NT2/D1 (cell line): Measurements from ENCODE around the gene TOPBP1.

ENCODE experiments used
- SUZ12 ChIP-seq: IDR thresholded peaks from 2 replicates; pipeline ENCODE4 v1.6.1; 2011; ENCODE audit not compliant: insufficient read length, insufficient read depth; ENCODE audit errors: extremely low read depth
- ZNF274 ChIP-seq: IDR thresholded peaks from 2 replicates; pipeline ENCODE4 v1.6.1; 2011; ENCODE audit warnings: mild to moderate bottlenecking, low read depth, low read length

DNA sequence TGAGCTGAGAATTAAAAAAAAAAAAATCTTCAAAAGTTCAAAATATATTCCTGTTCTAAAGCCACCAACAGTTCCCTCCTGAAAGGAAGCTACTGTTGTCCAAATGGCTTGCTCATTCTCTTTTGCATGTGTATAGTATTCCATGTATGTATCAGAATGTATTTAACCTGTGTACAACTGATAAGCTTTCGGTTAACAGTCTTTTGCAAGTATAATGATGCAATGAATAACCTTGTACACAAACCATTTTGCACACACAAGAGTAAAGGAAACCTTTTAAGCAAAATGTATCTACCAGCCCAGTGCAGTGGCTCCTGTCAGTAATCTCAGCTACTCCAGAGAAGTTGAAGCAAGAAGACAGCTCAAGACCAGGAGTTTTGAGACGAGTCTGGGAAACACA is 32.6 kb downstream of the TOPBP1 start:
- TF ChIP-seq SUZ12 (no peak), ZNF274 (no peak)
